HepG2 (cell line): Measurements from ENCODE around the gene ANKRD39. TPM values are rescaled to one million over a fixed set of nuclear protein-coding genes. Genes with fewer than 3 reads are reported as not detected.

Experiments
- ATAC-seq: fragments of 200-7000 bp; cut with Tn5 transposase; 3 replicates; pipeline ENCODE4 v1.9.1; 2020; ENCODE audit warnings: mild to moderate bottlenecking, moderate library complexity
- BruUV-seq: library from RNA; stranded (reverse); fragments of 400-500 nt; replicated peaks from 2 replicates; lab custom pipeline; 2021; lab: Mats Ljungman, UMichigan
- CTCF ChIA-PET: fragments of 300-600 bp; formaldehyde crosslinking; extraction: SDS; loops from one replicate; lab custom pipeline; 2021; ENCODE audit warnings: low total read pairs, inconsistent platforms, low intra/inter-chr PET ratio; lab: Yijun Ruan, JAX
- POLR2A ChIA-PET: fragments of 350-600 bp; sonication (Branson Sonifier 250); formaldehyde crosslinking; loops from one replicate; lab custom pipeline; 2020; ENCODE audit warnings: antibody characterized with exemption, inconsistent platforms; lab: Yijun Ruan, JAX
- DNase-seq: peaks from one replicate; pipeline ENCODE4 v3.0.0-alpha.2; 2015; ENCODE audit warnings: low spot score
- FAIRE-seq: peaks from 3 replicates; lab custom pipeline; 2011; peaks lifted over from hg19 to GRCh38; lab: Jason Lieb, UNC
- H2AFZ ChIP-seq: one replicate; pipeline ENCODE4 v1.6.1; 2011; ENCODE audit warnings: low read length, inconsistent platforms
- H3K27ac ChIP-seq: fragments of 300-600 bp; 3 replicates; pipeline ENCODE4 v1.8.0; 2011; ENCODE audit warnings: mixed run types, mild to moderate bottlenecking, mixed read lengths, low read length, inconsistent platforms; ENCODE audit not compliant: insufficient read depth; ENCODE audit errors: extremely low read length
- H3K27me3 ChIP-seq, 2 experiments: fragments of 200-600 bp in 1 of 2; 2 replicates in 1 of 2; 3 replicates in 1 of 2; pipeline versions ENCODE4 v1.6.0 to v1.8.0; 2011; ENCODE audit warnings: low read length in 2 of 2, mild to moderate bottlenecking in 2 of 2, moderate library complexity in 2 of 2, inconsistent platforms in 1 of 2; ENCODE audit not compliant: insufficient read depth in 2 of 2, control insufficient read depth in 1 of 2
- H3K36me3 ChIP-seq, 2 experiments: fragments of 200-600 bp in 1 of 2; replicated peaks in 1 of 2; 2 replicates in 1 of 2; 3 replicates in 1 of 2; pipeline versions ENCODE4 v1.5.1 to v1.8.0; 2011; ENCODE audit warnings: low read length in 2 of 2, inconsistent platforms in 1 of 2; ENCODE audit not compliant: insufficient read depth in 2 of 2, control insufficient read depth in 1 of 2
- H3K4me1 ChIP-seq: 2 replicates; pipeline ENCODE4 v1.5.1; 2012; ENCODE audit warnings: low read length, inconsistent platforms; ENCODE audit not compliant: insufficient read depth
- H3K4me2 ChIP-seq: 2 replicates; pipeline ENCODE4 v1.6.0; 2011; ENCODE audit warnings: low read depth, low read length, inconsistent platforms
- H3K4me3 ChIP-seq, 3 experiments: fragments of 200-600 bp in 1 of 3; sonication (generic), shearing (Covaris generic) in 1 of 3; replicated peaks in 1 of 3; 2 replicates each; pipeline ENCODE4 v1.5.1; 2011 to 2016; ENCODE audit warnings: low read length in 3 of 3, inconsistent platforms in 2 of 3, low read depth in 2 of 3, mild to moderate bottlenecking in 2 of 3, control low read depth in 1 of 3, mixed read lengths in 1 of 3; ENCODE audit not compliant: insufficient read depth in 1 of 3
- H3K79me2 ChIP-seq: one replicate; pipeline ENCODE4 v1.6.1; 2011; ENCODE audit warnings: low read length, inconsistent platforms; ENCODE audit not compliant: insufficient read depth
- H3K9ac ChIP-seq: 2 replicates; pipeline ENCODE4 v1.6.0; 2011; ENCODE audit warnings: mild to moderate bottlenecking, low read depth, low read length, inconsistent platforms; ENCODE audit not compliant: insufficient read depth
- H3K9me3 ChIP-seq: 2 replicates; pipeline ENCODE4 v1.5.1; 2012; ENCODE audit warnings: mild to moderate bottlenecking, low read length
- H4K20me1 ChIP-seq: 2 replicates; pipeline ENCODE4 v1.6.0; 2011; ENCODE audit warnings: inconsistent platforms, mild to moderate bottlenecking, low read length, moderate library complexity; ENCODE audit not compliant: insufficient read depth
- FLYWCH1 ChIP-seq: sonication (generic); formaldehyde crosslinking; IDR thresholded peaks from 2 replicates; pipeline ENCODE4 v1.8.1; 2023; ENCODE audit warnings: mild to moderate bottlenecking, missing genetic modification reagents
- HCFC1 ChIP-seq: fragments of 150-350 bp; IDR thresholded peaks from 2 replicates; pipeline ENCODE4 v1.6.1; 2014; ENCODE audit warnings: low read depth, low read length
- KDM4B ChIP-seq: sonication (generic); formaldehyde crosslinking; IDR thresholded peaks from 2 replicates; pipeline ENCODE4 v1.4.0; 2020; ENCODE audit warnings: missing genetic modification reagents
- NCOA2 ChIP-seq: sonication (generic); formaldehyde crosslinking; IDR thresholded peaks from 2 replicates; pipeline ENCODE4 v1.8.0; 2022; ENCODE audit warnings: inconsistent platforms
- NFRKB ChIP-seq: fragments of 450-650 bp; IDR thresholded peaks from 2 replicates; pipeline ENCODE4 v1.6.1; 2017
- RORA ChIP-seq: sonication (generic); formaldehyde crosslinking; IDR thresholded peaks from 2 replicates; pipeline ENCODE4 v1.5.0; 2020; ENCODE audit warnings: mild to moderate bottlenecking, missing genetic modification reagents, moderate library complexity
- XRCC5 ChIP-seq: fragments of 200-400 bp; formaldehyde crosslinking; optimal IDR thresholded peaks from 2 replicates; pipeline ENCODE3; 2017; ENCODE audit warnings: mild to moderate bottlenecking, low read length
- ZBTB1 ChIP-seq: sonication (generic); formaldehyde crosslinking; IDR thresholded peaks from 2 replicates; pipeline ENCODE4 v1.4.0; 2020; ENCODE audit warnings: missing genetic modification reagents, borderline replicate concordance
- ZBTB38 ChIP-seq: sonication (generic); formaldehyde crosslinking; IDR thresholded peaks from 2 replicates; pipeline ENCODE4 v1.5.1; 2020; ENCODE audit warnings: mild to moderate bottlenecking, missing genetic modification reagents
- ZNF430 ChIP-seq: sonication (generic); formaldehyde crosslinking; IDR thresholded peaks from 2 replicates; pipeline ENCODE4 v1.9.0; 2021; ENCODE audit warnings: mild to moderate bottlenecking, missing genetic modification reagents
- ZNF567 ChIP-seq: sonication (generic); formaldehyde crosslinking; IDR thresholded peaks from 2 replicates; pipeline ENCODE4 v1.8.1; 2023; ENCODE audit warnings: mild to moderate bottlenecking, missing genetic modification reagents, borderline replicate concordance
- ZSCAN30 ChIP-seq: sonication (generic); formaldehyde crosslinking; IDR thresholded peaks from 2 replicates; pipeline ENCODE4 v1.5.0; 2020; ENCODE audit warnings: mild to moderate bottlenecking, missing genetic modification reagents
- WGBS: methylation state at CpG from one replicate; pipeline ENCODE4 v1.1.6; 2017; ENCODE audit warnings: low lambda C conversion rate; 5-methylcytosine and 5-hydroxymethylcytosine counted together
- in situ Hi-C: cut with HindIII; loops from 2 replicates; pipeline ENCODE4 v1.10.0; 2017; ENCODE audit warnings: low pct_unique_long_range_greater_than_20kb; ENCODE audit not compliant: extremely low pct_ligation_motif_present
- intact Hi-C: fragments of 100-400 bp; cut with micrococcal nuclease; formaldehyde crosslinking; loops from one replicate; pipeline ENCODE4 v1.10.0; 2022; ENCODE audit not compliant: unreplicated experiment
- polyA plus RNA-seq, 8 experiments: library from polyadenylated mRNA; depleted of rRNA in 3 of 8; stranded (reverse) in 7 of 8; unstranded in 1 of 8; fragments of >200 nt; fragmentation: Illumina TruSeq in 4 of 8; extraction: Trizol in 4 of 8; gene quantifications; 2 replicates each; pipeline versions ENCODE4 v1.2.1 to v1.2.3, GENCODE V29; 2011 to 2016; ENCODE audit warnings: low read depth in 4 of 8, missing spikeins in 1 of 8, mixed read lengths in 1 of 8; ENCODE audit not compliant: insufficient read depth in 1 of 8
- total RNA-seq, 5 experiments: library from RNA; depleted of rRNA; stranded (reverse); fragments of >200 nt; fragmentation: Illumina TruSeq; extraction: Trizol; gene quantifications; 2 replicates each; pipeline ENCODE4 v1.2.3, GENCODE V29; 2016; ENCODE audit warnings: low read depth in 1 of 5
- TF ChIP-seq, protein P1 (sequence below), 2 experiments: sonication (generic) in 1 of 2; formaldehyde crosslinking in 1 of 2; IDR thresholded peaks; 2 replicates each; pipeline versions ENCODE4 v1.5.1 to v1.6.1; 2011 to 2020; ENCODE audit warnings: borderline replicate concordance in 1 of 2, low read depth in 1 of 2, low read length in 1 of 2, mild to moderate bottlenecking in 1 of 2, missing genetic modification reagents in 1 of 2, moderate library complexity in 1 of 2
- TF ChIP-seq, protein P2 (sequence below): sonication (generic); formaldehyde crosslinking; IDR thresholded peaks from 2 replicates; pipeline ENCODE4 v1.8.0; 2022; ENCODE audit warnings: missing genetic modification reagents, mild to moderate bottlenecking, borderline replicate concordance
- TF ChIP-seq, protein P3 (sequence below): sonication (generic); formaldehyde crosslinking; IDR thresholded peaks from 2 replicates; pipeline ENCODE4 v1.4.0; 2020; ENCODE audit warnings: mild to moderate bottlenecking, missing genetic modification reagents
- TF ChIP-seq, protein P4 (sequence below): sonication (generic); formaldehyde crosslinking; IDR thresholded peaks from 2 replicates; pipeline ENCODE4 v1.8.0; 2022; ENCODE audit warnings: mild to moderate bottlenecking, missing genetic modification reagents; ENCODE audit not compliant: insufficient replicate concordance

ANKRD39 gene
- total and polyA plus RNA-seq, 2 of the 13 experiments (the other 11 are each of a cell fraction or from before 2014, with no cell fraction given), result 23.2 to 24.8 TPM

DNA sequence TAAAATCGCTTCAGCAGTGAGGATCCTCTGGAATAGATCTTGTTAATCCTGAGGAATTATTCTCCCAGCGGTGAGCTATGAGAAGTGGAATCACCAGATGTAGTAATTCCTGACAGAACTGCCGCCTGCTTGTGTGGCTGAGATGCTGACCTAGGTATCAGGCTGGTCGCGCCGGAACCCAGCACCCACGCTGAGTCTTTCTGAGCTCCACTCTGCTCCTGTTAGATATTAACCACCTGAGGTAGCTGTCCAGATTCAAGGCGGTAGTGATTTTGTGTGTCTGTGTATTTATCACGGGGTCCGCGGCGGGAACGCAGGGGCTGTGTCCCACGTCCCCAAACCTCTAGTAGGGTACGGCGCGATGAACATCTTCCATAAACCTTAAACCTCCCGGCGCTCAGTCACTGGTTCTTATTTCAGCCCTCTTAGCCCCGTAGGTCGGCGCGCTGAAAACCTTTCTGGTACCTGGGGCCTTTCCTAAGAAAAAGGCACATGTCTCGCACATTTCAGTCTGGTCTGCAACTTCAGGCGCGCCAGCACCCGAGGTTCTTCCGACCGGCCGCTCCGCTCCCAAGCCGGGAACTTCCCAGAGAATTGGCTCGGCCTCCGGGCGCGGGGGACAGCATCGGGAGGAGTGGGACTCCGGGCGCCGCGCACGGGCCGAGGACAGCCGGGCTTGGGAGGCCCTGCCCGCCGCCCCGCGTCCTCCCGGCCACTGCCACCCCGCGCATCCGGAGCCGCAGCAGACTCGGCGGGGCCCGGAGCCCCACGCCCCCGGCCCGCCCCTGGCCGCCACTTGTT is 42.3 kb downstream of the ANKRD39 start:
- FAIRE-seq, result peak; percentile 40
- in situ Hi-C loops (no loop called here), intact Hi-C loops (loop anchor here (5.0 kb wide), 3 partner anchors 53 to 213 kb away; partner anchors contain the start of genes CNNM4 and KANSL3)
- ChIA-PET CTCF (no interaction called here), POLR2A (interaction anchor here (0.9 to 7.4 kb wide), 17 partner anchors 9 to 265 kb away, joined by 3 to 99 read pairs (median 4); partner anchors contain the start of genes ANKRD39 and CNNM4)
- Histone ChIP-seq H3K27ac (peak overlapping the region; percentile 92), H3K79me2 (peaks cover 45% of the 10 kb centered on the region), H4K20me1 (peaks cover 31% of the 10 kb centered on the region), H3K4me3 (peak overlapping the region; percentile 87 to 96 (median 91)), H3K36me3 (peaks cover 0 to 7% of the 10 kb centered on the region in 2 experiments; a peak in 1 of 5 replicates), H3K4me2 (peak overlapping the region; percentile 98), H3K4me1 (peaks cover 72% of the 10 kb centered on the region), H3K9ac (peak overlapping the region; percentile 75), H2AFZ (peak overlapping the region; percentile 11), H3K27me3 (no peaks in the 10 kb centered on the region; a peak in 1 of 5 replicates), H3K9me3 (no peaks in the 10 kb centered on the region)
- TSS peak; percentile 77 for BruUV-seq
- peak; percentile 39 for DNase-seq
- 2% methylated on average over 34 of the region's 60 CpGs for WGBS
- no peak for ATAC-seq
- TF ChIP-seq RORA (CRISPR knock-in tag), result no peak; the same call in 1 of the 2 replicates
- TF ChIP-seq, protein P1, sequence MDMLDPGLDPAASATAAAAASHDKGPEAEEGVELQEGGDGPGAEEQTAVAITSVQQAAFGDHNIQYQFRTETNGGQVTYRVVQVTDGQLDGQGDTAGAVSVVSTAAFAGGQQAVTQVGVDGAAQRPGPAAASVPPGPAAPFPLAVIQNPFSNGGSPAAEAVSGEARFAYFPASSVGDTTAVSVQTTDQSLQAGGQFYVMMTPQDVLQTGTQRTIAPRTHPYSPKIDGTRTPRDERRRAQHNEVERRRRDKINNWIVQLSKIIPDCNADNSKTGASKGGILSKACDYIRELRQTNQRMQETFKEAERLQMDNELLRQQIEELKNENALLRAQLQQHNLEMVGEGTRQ (IDR thresholded peaks at IDR 0.05; ENCODE audit: low read depth, low read length), result no peak
- TF ChIP-seq, protein P1 (CRISPR knock-in tag; IDR thresholded peaks at IDR 0.05; ENCODE audit: borderline replicate concordance), result no peak
- TF ChIP-seq, protein P2, sequence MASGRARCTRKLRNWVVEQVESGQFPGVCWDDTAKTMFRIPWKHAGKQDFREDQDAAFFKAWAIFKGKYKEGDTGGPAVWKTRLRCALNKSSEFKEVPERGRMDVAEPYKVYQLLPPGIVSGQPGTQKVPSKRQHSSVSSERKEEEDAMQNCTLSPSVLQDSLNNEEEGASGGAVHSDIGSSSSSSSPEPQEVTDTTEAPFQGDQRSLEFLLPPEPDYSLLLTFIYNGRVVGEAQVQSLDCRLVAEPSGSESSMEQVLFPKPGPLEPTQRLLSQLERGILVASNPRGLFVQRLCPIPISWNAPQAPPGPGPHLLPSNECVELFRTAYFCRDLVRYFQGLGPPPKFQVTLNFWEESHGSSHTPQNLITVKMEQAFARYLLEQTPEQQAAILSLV (CRISPR knock-in tag), result peak; percentile 55; the same call in 1 of the 2 replicates
- TF ChIP-seq NCOA2 (CRISPR knock-in tag), result peak; percentile 18; the same call in 1 of the 2 replicates
- TF ChIP-seq ZSCAN30 (CRISPR knock-in tag), result no peak
- TF ChIP-seq NFRKB, result no peak
- TF ChIP-seq ZNF567, result no peak
- no peak for TF ChIP-seq FLYWCH1 (CRISPR knock-in tag)
- TF ChIP-seq, protein P3, sequence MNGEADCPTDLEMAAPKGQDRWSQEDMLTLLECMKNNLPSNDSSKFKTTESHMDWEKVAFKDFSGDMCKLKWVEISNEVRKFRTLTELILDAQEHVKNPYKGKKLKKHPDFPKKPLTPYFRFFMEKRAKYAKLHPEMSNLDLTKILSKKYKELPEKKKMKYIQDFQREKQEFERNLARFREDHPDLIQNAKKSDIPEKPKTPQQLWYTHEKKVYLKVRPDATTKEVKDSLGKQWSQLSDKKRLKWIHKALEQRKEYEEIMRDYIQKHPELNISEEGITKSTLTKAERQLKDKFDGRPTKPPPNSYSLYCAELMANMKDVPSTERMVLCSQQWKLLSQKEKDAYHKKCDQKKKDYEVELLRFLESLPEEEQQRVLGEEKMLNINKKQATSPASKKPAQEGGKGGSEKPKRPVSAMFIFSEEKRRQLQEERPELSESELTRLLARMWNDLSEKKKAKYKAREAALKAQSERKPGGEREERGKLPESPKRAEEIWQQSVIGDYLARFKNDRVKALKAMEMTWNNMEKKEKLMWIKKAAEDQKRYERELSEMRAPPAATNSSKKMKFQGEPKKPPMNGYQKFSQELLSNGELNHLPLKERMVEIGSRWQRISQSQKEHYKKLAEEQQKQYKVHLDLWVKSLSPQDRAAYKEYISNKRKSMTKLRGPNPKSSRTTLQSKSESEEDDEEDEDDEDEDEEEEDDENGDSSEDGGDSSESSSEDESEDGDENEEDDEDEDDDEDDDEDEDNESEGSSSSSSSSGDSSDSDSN (CRISPR knock-in tag), result peak; percentile 79
- no peak for TF ChIP-seq HCFC1
- TF ChIP-seq, protein P4, sequence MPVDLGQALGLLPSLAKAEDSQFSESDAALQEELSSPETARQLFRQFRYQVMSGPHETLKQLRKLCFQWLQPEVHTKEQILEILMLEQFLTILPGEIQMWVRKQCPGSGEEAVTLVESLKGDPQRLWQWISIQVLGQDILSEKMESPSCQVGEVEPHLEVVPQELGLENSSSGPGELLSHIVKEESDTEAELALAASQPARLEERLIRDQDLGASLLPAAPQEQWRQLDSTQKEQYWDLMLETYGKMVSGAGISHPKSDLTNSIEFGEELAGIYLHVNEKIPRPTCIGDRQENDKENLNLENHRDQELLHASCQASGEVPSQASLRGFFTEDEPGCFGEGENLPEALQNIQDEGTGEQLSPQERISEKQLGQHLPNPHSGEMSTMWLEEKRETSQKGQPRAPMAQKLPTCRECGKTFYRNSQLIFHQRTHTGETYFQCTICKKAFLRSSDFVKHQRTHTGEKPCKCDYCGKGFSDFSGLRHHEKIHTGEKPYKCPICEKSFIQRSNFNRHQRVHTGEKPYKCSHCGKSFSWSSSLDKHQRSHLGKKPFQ (CRISPR knock-in tag), result no peak
- TF ChIP-seq XRCC5, result no peak
- no peak for TF ChIP-seq ZBTB38 (CRISPR knock-in tag)
- no peak for TF ChIP-seq ZBTB1
- no peak for TF ChIP-seq KDM4B
- peak; percentile 51 for TF ChIP-seq ZNF430
